Peyer's patch (tissue), 4 donors: ENCODE results near the gene ARFGAP1.

Experiments used
- POLR2A ChIP-seq, 2 donors: fragments of 450-650 bp; IDR thresholded peaks; one replicate each; pipeline ENCODE4 v1.5.1; 2017; ENCODE audit warnings: antibody characterized with exemption in 2 of 2, mild to moderate bottlenecking in 2 of 2, moderate library complexity in 2 of 2
- TF ChIP-seq, protein P1 (sequence below), 6 experiments: fragments of 450-650 bp in 4 of 6; fragments of 200-600 bp in 2 of 6; sonication (generic) in 1 of 6; IDR thresholded peaks; one replicate each; pipeline ENCODE4 v1.5.1; 2017 to 2019; ENCODE audit warnings: antibody characterized with exemption in 6 of 6, mild to moderate bottlenecking in 3 of 6, moderate library complexity in 1 of 6

DNA sequence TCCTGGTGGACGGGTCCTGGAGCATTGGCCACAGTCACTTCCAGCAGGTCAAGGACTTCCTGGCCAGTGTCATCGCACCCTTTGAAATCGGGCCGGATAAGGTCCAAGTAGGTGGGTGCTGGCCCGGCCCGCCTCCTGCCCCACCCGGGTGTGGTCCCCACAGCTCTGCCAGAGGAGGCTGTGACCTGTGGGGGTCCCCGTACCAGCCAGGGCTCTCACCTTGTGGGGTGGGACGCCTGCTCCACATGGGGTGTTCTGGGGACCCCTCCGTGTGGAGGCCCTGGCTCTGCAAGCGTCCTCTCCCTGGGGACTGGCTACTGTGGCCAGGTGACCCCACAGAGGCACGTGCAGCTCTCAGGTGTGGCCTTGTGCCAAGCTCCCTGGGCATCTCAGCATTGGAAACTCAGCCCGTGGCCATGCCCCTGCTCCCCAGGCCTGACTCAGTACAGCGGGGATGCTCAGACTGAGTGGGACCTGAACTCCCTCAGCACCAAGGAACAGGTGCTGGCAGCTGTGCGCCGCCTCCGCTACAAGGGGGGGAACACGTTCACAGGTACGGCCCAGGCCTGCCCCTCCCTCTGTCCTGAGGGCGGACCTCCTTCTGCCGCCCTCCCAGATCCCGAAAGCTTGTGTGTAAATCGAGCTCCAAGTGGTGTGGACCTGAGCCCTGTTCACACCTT lies 35.1 kb downstream of the ARFGAP1 start:
- TF ChIP-seq, protein P1, sequence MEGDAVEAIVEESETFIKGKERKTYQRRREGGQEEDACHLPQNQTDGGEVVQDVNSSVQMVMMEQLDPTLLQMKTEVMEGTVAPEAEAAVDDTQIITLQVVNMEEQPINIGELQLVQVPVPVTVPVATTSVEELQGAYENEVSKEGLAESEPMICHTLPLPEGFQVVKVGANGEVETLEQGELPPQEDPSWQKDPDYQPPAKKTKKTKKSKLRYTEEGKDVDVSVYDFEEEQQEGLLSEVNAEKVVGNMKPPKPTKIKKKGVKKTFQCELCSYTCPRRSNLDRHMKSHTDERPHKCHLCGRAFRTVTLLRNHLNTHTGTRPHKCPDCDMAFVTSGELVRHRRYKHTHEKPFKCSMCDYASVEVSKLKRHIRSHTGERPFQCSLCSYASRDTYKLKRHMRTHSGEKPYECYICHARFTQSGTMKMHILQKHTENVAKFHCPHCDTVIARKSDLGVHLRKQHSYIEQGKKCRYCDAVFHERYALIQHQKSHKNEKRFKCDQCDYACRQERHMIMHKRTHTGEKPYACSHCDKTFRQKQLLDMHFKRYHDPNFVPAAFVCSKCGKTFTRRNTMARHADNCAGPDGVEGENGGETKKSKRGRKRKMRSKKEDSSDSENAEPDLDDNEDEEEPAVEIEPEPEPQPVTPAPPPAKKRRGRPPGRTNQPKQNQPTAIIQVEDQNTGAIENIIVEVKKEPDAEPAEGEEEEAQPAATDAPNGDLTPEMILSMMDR (IDR thresholded peaks at IDR 0.05), result no peak
- no peak for TF ChIP-seq POLR2A (IDR thresholded peaks at IDR 0.05)
